Thyroid gland (tissue), 4 donors: ENCODE measurements around the gene SAMD4A.

Experiments
- POLR2A ChIP-seq, 2 donors: fragments of 450-650 bp; IDR thresholded peaks; one replicate each; pipeline ENCODE4 v1.6.1; 2017; ENCODE audit warnings: antibody characterized with exemption in 2 of 2, mild to moderate bottlenecking in 2 of 2, moderate library complexity in 1 of 2
- TF ChIP-seq, protein P1 (sequence below), 6 experiments: fragments of 200-600 bp in 3 of 6; fragments of 450-650 bp in 3 of 6; sonication (generic) in 3 of 6; IDR thresholded peaks; one replicate each; pipeline ENCODE4 v1.5.1; 2016 to 2019; ENCODE audit warnings: antibody characterized with exemption in 6 of 6, mild to moderate bottlenecking in 2 of 6, inconsistent platforms in 1 of 6, moderate library complexity in 1 of 6

DNA sequence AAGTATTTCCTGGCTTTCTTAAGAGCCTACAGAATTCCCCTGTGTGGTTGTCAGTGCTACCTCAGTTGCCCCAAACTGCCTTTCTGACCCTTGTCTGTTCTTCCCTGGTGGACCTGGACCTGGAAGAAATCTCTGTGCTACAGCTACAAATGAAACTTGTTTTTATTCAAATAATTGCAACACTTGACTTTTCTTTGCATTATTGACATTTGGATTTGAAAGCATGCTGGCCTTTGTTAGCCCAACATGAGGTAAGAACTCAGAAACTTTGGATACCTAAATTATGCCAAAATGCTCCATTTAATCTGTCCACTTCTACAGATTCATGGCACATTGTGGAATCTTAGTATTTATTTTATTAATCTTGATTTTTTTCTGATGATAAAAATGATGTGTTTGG, 142.9 kb downstream of the SAMD4A start:
- TF ChIP-seq, protein P1, sequence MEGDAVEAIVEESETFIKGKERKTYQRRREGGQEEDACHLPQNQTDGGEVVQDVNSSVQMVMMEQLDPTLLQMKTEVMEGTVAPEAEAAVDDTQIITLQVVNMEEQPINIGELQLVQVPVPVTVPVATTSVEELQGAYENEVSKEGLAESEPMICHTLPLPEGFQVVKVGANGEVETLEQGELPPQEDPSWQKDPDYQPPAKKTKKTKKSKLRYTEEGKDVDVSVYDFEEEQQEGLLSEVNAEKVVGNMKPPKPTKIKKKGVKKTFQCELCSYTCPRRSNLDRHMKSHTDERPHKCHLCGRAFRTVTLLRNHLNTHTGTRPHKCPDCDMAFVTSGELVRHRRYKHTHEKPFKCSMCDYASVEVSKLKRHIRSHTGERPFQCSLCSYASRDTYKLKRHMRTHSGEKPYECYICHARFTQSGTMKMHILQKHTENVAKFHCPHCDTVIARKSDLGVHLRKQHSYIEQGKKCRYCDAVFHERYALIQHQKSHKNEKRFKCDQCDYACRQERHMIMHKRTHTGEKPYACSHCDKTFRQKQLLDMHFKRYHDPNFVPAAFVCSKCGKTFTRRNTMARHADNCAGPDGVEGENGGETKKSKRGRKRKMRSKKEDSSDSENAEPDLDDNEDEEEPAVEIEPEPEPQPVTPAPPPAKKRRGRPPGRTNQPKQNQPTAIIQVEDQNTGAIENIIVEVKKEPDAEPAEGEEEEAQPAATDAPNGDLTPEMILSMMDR (IDR thresholded peaks at IDR 0.05): no peak
- no peak for TF ChIP-seq POLR2A (IDR thresholded peaks at IDR 0.05)
